Aorta (tissue), 5 donors: ENCODE measurements around the gene IGFBPL1. TPM values are rescaled to one million over a fixed set of nuclear protein-coding genes. Genes with fewer than 3 reads are reported as not detected.

Source experiments
- ATAC-seq: fragments of 200-7000 bp; cut with Tn5 transposase; one replicate; pipeline ENCODE4 v1.9.1; 2022; ENCODE audit warnings: moderate library complexity; ENCODE audit not compliant: low FRiP score
- DNase-seq, 2 donors: peaks; one replicate each; pipeline ENCODE4 v3.0.0-alpha.2; 2020
- H3K27ac ChIP-seq, 2 donors: one replicate each; pipeline ENCODE4 v1.5.1; 2013; ENCODE audit warnings: low read length in 2 of 2, mild to moderate bottlenecking in 2 of 2, moderate library complexity in 2 of 2, control low read depth in 1 of 2, inconsistent platforms in 1 of 2, low read depth in 1 of 2
- H3K27me3 ChIP-seq, 2 donors: one replicate each; pipeline ENCODE4 v1.6.1; 2013; ENCODE audit warnings: control low read depth in 1 of 2, low read length in 1 of 2, mild to moderate bottlenecking in 1 of 2, moderate library complexity in 1 of 2; ENCODE audit not compliant: insufficient read depth in 2 of 2, control insufficient read depth in 1 of 2
- H3K36me3 ChIP-seq, 2 donors: one replicate each; pipeline ENCODE4 v1.6.1; 2013; ENCODE audit warnings: control low read depth in 1 of 2, low read length in 1 of 2, mild to moderate bottlenecking in 1 of 2; ENCODE audit not compliant: insufficient read depth in 2 of 2, control insufficient read depth in 1 of 2
- H3K4me1 ChIP-seq, 2 donors: one replicate each; pipeline ENCODE4 v1.6.1; 2013; ENCODE audit warnings: low read length in 2 of 2, control low read depth in 1 of 2, mild to moderate bottlenecking in 1 of 2, moderate library complexity in 1 of 2; ENCODE audit not compliant: insufficient read depth in 2 of 2, control insufficient read depth in 1 of 2
- H3K4me3 ChIP-seq, 2 donors: one replicate each; pipeline ENCODE4 v1.5.1; 2013; ENCODE audit warnings: low read length in 2 of 2, control low read depth in 1 of 2, mild to moderate bottlenecking in 1 of 2
- H3K9me3 ChIP-seq: one replicate; pipeline ENCODE4 v1.6.1; 2013; ENCODE audit warnings: mild to moderate bottlenecking, low read length; ENCODE audit not compliant: control insufficient read depth
- WGBS, 2 donors: extraction: QIAGEN DNeasy Blood & Tissue Kit; methylation state at CpG; one replicate each; pipeline ENCODE4 v1.1.7; 2013; 5-methylcytosine and 5-hydroxymethylcytosine counted together
- intact Hi-C, 2 donors: fragments of 100-400 bp; cut with DNase I; formaldehyde crosslinking; loops; one replicate each; pipeline versions ENCODE4 v1.14.2 to v1.15.0; 2022
- polyA plus RNA-seq, 2 donors: library from polyadenylated mRNA; stranded (reverse); fragments of 200-250 nt; gene quantifications; one replicate each; pipeline ENCODE4 v1.2.3, GENCODE V29; 2013
- total RNA-seq, 2 donors: library from RNA; stranded (reverse); fragmentation: NEBNext Ultra II Directional; extraction: Animal tissue kit (Norgen Biotek cat#: 25700); gene quantifications; one replicate each; pipeline ENCODE4 v1.2.1, GENCODE V29; 2021
- donor health status: healthy with polysubstance abuse.
- donor health status: Bipolar disorder and iron deficiency.
- donor health status: DM: no; HTN: no; CAD: no.
- donor health status: DM: no; HTN: no; CAD: no.
- donor health status: DM: yes; HTN: yes; CAD: no.

Gene IGFBPL1
- total and polyA plus RNA-seq, 4 donors: 0.72 to 27.8 (median 3.9) TPM

DNA sequence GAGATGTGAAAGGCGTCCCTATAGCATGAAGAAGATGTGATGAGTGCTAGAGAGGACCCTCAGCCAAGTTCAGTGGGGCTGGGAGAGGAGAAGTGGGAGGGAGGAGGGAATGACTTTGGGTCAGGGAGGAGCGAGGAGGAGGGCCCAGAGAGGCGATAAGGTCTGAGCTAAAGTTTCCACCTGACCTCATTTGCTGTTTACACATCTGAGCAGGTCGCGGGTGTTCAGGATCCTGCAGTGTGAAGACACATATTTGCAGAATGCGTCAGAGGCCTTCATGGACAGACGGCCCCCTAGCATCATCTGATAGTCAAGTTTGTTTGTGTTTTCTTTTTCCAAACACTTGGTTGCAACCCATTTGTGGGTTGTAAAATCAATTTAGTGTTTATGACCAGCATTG lies 18.9 kb upstream of the IGFBPL1 start:
- intact Hi-C loops: no loop called here
- Histone ChIP-seq H3K4me3 (no peak overlapping the region), H3K27ac (no peak overlapping the region), H3K4me1 (no peaks in the 10 kb centered on the region), H3K36me3 (no peaks in the 10 kb centered on the region), H3K27me3 (no peaks in the 10 kb centered on the region), H3K9me3 (no peaks in the 10 kb centered on the region)
- 41 to 61% methylated on average over 7 of the region's 7 CpGs for WGBS, 2 donors
- ATAC-seq (no peak), DNase-seq (no peak)

DNA sequence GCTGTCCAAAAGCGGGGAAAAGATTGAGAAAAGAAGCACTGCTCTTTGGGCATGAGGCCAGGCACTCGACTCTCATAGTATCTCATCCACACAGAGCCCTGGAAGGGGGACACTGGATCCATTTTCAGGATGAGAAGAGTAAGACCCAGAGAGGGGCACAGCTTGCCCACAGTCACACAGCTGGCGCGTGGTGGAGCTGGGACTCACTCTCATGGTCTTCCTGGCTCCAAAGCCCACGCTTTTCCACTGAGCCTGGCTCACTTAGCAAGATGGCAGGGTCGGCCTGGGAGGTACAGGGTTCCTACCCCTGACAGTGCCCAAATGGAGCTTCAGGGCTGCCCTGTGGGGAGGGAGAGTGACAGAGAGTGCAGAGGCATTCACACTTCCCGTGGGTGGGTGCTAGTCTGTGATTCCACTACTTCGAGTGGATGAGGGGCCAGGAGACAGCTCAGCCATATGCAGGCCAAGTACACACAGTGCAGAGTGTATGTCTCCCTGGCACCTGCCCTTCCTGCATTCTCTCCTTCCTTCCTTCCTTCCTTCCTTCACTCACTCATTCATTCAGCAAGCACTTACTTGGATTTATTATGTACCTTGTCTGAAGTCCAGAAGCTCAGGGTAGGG lies 18.3 kb upstream of the IGFBPL1 start:
- no peak overlapping the region for H3K4me3 ChIP-seq
- intact Hi-C loops: no loop called here
- no peak for DNase-seq
- WGBS, 2 donors: 57 to 68% methylated on average over 8 of the region's 8 CpGs
- H3K27me3 ChIP-seq: no peaks in the 10 kb centered on the region
- no peak overlapping the region for H3K27ac ChIP-seq
- no peak for ATAC-seq
- no peaks in the 10 kb centered on the region for H3K4me1 ChIP-seq
- H3K36me3 ChIP-seq: no peaks in the 10 kb centered on the region
- no peaks in the 10 kb centered on the region for H3K9me3 ChIP-seq

DNA sequence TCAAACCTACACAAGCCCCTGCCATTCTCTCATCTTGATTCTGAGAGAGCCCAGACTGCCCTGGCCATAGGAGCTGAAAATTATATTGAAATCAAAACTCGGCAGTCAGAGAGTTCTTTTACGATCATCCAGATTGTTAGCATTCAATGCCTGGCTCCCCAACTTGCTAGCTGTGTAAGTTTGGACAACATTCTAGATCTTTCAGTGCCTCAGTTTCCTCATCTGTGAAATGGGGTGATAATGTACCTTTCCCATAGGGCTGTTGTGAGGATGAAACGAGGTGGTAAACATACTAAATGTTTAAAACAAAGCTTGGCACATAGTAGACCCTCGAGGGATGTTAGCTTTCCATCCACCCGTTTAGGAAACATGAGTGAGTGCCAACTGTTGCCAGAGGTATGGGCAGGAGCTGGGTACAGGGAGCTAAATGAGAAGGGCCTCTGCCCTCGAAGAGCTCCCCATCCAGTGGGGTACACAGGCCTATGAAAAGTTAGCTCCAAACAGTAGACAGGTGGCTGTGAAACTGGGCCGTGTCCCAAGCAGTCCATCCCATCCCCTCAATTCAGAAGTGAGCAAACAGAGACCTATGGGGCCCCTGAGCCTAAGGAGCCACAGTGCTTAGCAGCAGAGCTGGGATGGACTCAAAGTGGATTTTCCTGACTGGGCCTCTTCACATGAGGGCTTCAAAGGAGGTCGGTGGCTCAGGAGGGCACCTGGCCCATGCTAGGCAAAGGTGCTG lies 17.3 kb upstream of the IGFBPL1 start:
- H3K4me3 ChIP-seq: no peak overlapping the region
- no peak overlapping the region for H3K27ac ChIP-seq
- no peak for ATAC-seq
- H3K4me1 ChIP-seq: no peaks in the 10 kb centered on the region
- no peaks in the 10 kb centered on the region for H3K9me3 ChIP-seq
- DNase-seq: no peak
- 76 to 79% methylated on average over 8 of the region's 8 CpGs for WGBS, 2 donors
- intact Hi-C loops: no loop called here
- H3K27me3 ChIP-seq: no peaks in the 10 kb centered on the region
- H3K36me3 ChIP-seq: no peaks in the 10 kb centered on the region

GRCh38 chr9:38440516-38440915 lies 16.3 kb upstream of the IGFBPL1 start:
- no peak overlapping the region for H3K27ac ChIP-seq
- H3K4me3 ChIP-seq: no peak overlapping the region
- no peaks in the 10 kb centered on the region for H3K27me3 ChIP-seq
- WGBS, 2 donors: 85 to 89% methylated on average over 3 of the region's 3 CpGs
- no peaks in the 10 kb centered on the region for H3K9me3 ChIP-seq
- no peaks in the 10 kb centered on the region for H3K36me3 ChIP-seq
- intact Hi-C loops: no loop called here
- H3K4me1 ChIP-seq: no peaks in the 10 kb centered on the region
- DNase-seq: peak in 1 of 2 donors; percentile 74
- no peak for ATAC-seq

DNA sequence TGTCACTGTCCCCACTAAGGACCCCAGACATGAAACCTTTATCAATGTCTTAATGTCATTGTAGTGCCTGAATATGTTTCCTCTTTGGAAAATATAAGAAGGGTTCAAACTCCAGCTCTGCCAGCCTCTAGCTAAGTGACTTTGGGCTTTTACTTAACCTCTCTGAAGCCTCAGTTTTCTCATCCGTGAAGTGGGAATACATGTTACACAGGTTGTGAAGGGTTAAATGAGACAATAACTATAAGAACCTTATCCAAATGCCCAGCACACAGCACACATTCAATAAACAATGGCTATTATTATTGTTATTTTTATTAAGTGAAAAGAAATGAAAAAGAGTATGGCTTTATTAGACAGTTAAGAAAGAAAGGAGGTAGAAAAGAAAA lies 15.7 kb upstream of the IGFBPL1 start:
- no peaks in the 10 kb centered on the region for H3K27me3 ChIP-seq
- intact Hi-C loops: no loop called here
- no peak for ATAC-seq
- H3K36me3 ChIP-seq: no peaks in the 10 kb centered on the region
- no peaks in the 10 kb centered on the region for H3K4me1 ChIP-seq
- no peak for DNase-seq
- H3K9me3 ChIP-seq: no peaks in the 10 kb centered on the region
- H3K27ac ChIP-seq: no peak overlapping the region
- WGBS, 2 donors: 90 to 94% methylated on average over 1 of the region's 1 CpG
- no peak overlapping the region for H3K4me3 ChIP-seq

- H3K27me3 ChIP-seq: no peaks in the 10 kb centered on the region
- intact Hi-C loops: no loop called here
- no peaks in the 10 kb centered on the region for H3K9me3 ChIP-seq
- H3K36me3 ChIP-seq: no peaks in the 10 kb centered on the region
- whole genome bisulfite sequencing, 2 donors: 71 to 89% methylated on average over 3 of the region's 3 CpGs
- DNase-seq (no peak), ATAC-seq (no peak)
- no peaks in the 10 kb centered on the region for H3K4me1 ChIP-seq
- no peak overlapping the region for H3K4me3 ChIP-seq
- H3K27ac ChIP-seq: no peak overlapping the region
These were observed 15.1 kb upstream of the IGFBPL1 start for GRCh38 chr9:38439291-38439915.

GRCh38 chr9:38437193-38437823 lies 13.1 kb upstream of the IGFBPL1 start:
- H3K36me3 ChIP-seq: no peaks in the 10 kb centered on the region
- ATAC-seq (no peak), DNase-seq (no peak)
- 60 to 65% methylated on average over 11 of the region's 11 CpGs for WGBS, 2 donors
- no peaks in the 10 kb centered on the region for H3K27me3 ChIP-seq
- no peak overlapping the region for H3K4me3 ChIP-seq
- H3K9me3 ChIP-seq: no peaks in the 10 kb centered on the region
- intact Hi-C loops: no loop called here
- H3K4me1 ChIP-seq: no peaks in the 10 kb centered on the region
- no peak overlapping the region for H3K27ac ChIP-seq

DNA sequence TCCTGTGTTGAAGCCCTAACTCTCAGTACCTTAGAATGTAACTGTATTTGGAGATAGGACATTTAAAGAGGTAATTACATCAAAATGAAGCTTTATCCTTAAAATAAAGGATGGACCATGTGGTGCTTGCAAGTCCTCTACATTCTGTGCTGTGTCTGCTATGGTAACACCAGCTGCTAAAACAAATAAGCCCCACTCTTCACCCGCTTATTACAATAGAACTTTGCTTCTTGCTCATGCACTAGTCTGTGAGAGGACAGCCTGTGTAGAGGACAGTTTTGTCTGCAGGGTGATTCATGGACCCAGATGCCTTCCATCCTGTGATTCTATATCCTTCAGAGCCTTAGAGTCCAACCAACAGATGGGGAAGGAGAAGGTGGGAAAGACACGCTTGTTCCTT lies 12.5 kb upstream of the IGFBPL1 start:
- 97 to 100% methylated on average over 2 of the region's 2 CpGs for WGBS, 2 donors
- DNase-seq: no peak
- intact Hi-C loops: no loop called here

More for the DNA sequence above, 12.5 kb upstream of the IGFBPL1 start:
- no peak for ATAC-seq
- no peaks in the 10 kb centered on the region for H3K36me3 ChIP-seq
- H3K4me3 ChIP-seq: no peak overlapping the region
- no peaks in the 10 kb centered on the region for H3K9me3 ChIP-seq
- H3K27ac ChIP-seq: no peak overlapping the region
- no peaks in the 10 kb centered on the region for H3K27me3 ChIP-seq
- H3K4me1 ChIP-seq: no peaks in the 10 kb centered on the region
